HFF-Myc (cell line): ENCODE data around the gene ITM2C.

ENCODE experiments used
- DNase-seq: peaks from one replicate; pipeline ENCODE4 v3.0.0-alpha.2; 2011; ENCODE audit warnings: low read depth; ENCODE audit errors: extremely low read depth
- H3K4me3 ChIP-seq: replicated peaks from 2 replicates; pipeline ENCODE4 v1.5.1; 2011; ENCODE audit warnings: low read depth, mild to moderate bottlenecking, control low read depth, low read length
- CTCF ChIP-seq: IDR thresholded peaks from 2 replicates; pipeline ENCODE4 v1.5.1; 2012; ENCODE audit warnings: mild to moderate bottlenecking, low read depth, low read length, control low read depth; ENCODE audit errors: missing control alignments

ITM2C gene

GRCh38 chr2:230864605-230865306, at the start of gene ITM2C:
ITM2C (plus strand) TSS chr2:230864942; CDS start chr2:230865026, 84 bp downstream.
- peak; percentile 21 for DNase-seq
- peak; percentile 42 for TF ChIP-seq CTCF
- peak within 1 kb of the TSS; percentile 74 for H3K4me3 ChIP-seq

GRCh38 chr2:230815088-230815487, 49.7 kb upstream of the ITM2C start:
- TF ChIP-seq CTCF = no peak
- DNase-seq = no peak
- no peak overlapping the region for H3K4me3 ChIP-seq

GRCh38 chr2:230816735-230817134, 48.0 kb upstream of the ITM2C start:
- H3K4me3 ChIP-seq = no peak overlapping the region
- no peak for TF ChIP-seq CTCF
- DNase-seq = no peak

- no peak for DNase-seq
- no peak overlapping the region for H3K4me3 ChIP-seq
- no peak for TF ChIP-seq CTCF
Measured at GRCh38 chr2:230819433-230819832, 45.3 kb upstream of the ITM2C start.

- DNase-seq = no peak
- no peak for TF ChIP-seq CTCF
- H3K4me3 ChIP-seq = no peak overlapping the region
Measured at GRCh38 chr2:230821261-230821990, 43.3 kb upstream of the ITM2C start.

GRCh38 chr2:230821991-230822520, 42.7 kb upstream of the ITM2C start:
- TF ChIP-seq CTCF = no peak
- DNase-seq = no peak
- H3K4me3 ChIP-seq = no peak overlapping the region
